BE2C (cell line): ENCODE results near the gene NADK.
A peak's percentile ranks its signal among the peaks of the same experiment; 100 is the strongest.

Experiments used
- DNase-seq: peaks from one replicate; pipeline ENCODE4 v3.0.0-alpha.2; 2020
- H3K27me3 ChIP-seq: fragments of 250-450 bp; sonication (Bioruptor Pico); 2 replicates; pipeline ENCODE4 v1.5.1; 2020; ENCODE audit warnings: mild to moderate bottlenecking
- H3K36me3 ChIP-seq: fragments of 250-450 bp; sonication (Bioruptor Pico); 2 replicates; pipeline ENCODE4 v1.5.1; 2020; ENCODE audit warnings: mild to moderate bottlenecking
- H3K4me1 ChIP-seq: fragments of 250-450 bp; sonication (Bioruptor Pico); 2 replicates; pipeline ENCODE4 v1.5.1; 2020
- H3K4me3 ChIP-seq: 2 replicates; pipeline ENCODE4 v1.5.1; 2011; ENCODE audit warnings: low read depth, low read length
- H3K9me3 ChIP-seq: fragments of 250-450 bp; sonication (Bioruptor Pico); 2 replicates; pipeline ENCODE4 v1.5.1; 2020
- CTCF ChIP-seq: IDR thresholded peaks from 2 replicates; pipeline ENCODE4 v1.5.1; 2012; ENCODE audit warnings: mild to moderate bottlenecking, low read depth, low read length

NADK gene

GRCh38 chr1:1817221-1817620 is 39.0 kb upstream of the NADK start:
- H3K27me3 ChIP-seq, result no peaks in the 10 kb centered on the region
- TF ChIP-seq CTCF, result 0 out of 2 replicates have a peak, but pooled peaks have one; percentile 1

GRCh38 chr1:1815606-1816281 is 37.5 kb upstream of the NADK start:
- Histone ChIP-seq H3K4me1 (no peaks in the 10 kb centered on the region), H3K36me3 (peaks cover 77% of the 10 kb centered on the region), H3K4me3 (no peak overlapping the region), H3K9me3 (no peaks in the 10 kb centered on the region), H3K27me3 (no peaks in the 10 kb centered on the region)
- DNase-seq, result no peak
- TF ChIP-seq CTCF, result no peak

More at GRCh38 chr1:1817221-1817620, 39.0 kb upstream of the NADK start:
- no peak for DNase-seq
- Histone ChIP-seq H3K36me3 (peaks cover 82% of the 10 kb centered on the region), H3K4me3 (no peak overlapping the region), H3K9me3 (no peaks in the 10 kb centered on the region), H3K4me1 (no peaks in the 10 kb centered on the region)

- DNase-seq, result no peak
- Histone ChIP-seq H3K4me1 (no peaks in the 10 kb centered on the region), H3K27me3 (no peaks in the 10 kb centered on the region), H3K9me3 (no peaks in the 10 kb centered on the region), H3K4me3 (no peak overlapping the region), H3K36me3 (peaks cover 78% of the 10 kb centered on the region)
- no peak for TF ChIP-seq CTCF
Observed at GRCh38 chr1:1809489-1809888, 31.2 kb upstream of the NADK start.

- no peak for TF ChIP-seq CTCF
- H3K27me3 ChIP-seq, result no peaks in the 10 kb centered on the region
- no peak for DNase-seq
- no peak overlapping the region for H3K4me3 ChIP-seq
- H3K36me3 ChIP-seq, result peaks cover 77% of the 10 kb centered on the region
- H3K9me3 ChIP-seq, result no peaks in the 10 kb centered on the region
- H3K4me1 ChIP-seq, result no peaks in the 10 kb centered on the region
Observed at GRCh38 chr1:1808206-1808605, 29.9 kb upstream of the NADK start.

GRCh38 chr1:1806890-1807289 is 28.6 kb upstream of the NADK start:
- DNase-seq, result no peak
- no peak for TF ChIP-seq CTCF
- Histone ChIP-seq H3K4me3 (no peak overlapping the region), H3K36me3 (peaks cover 77% of the 10 kb centered on the region), H3K27me3 (no peaks in the 10 kb centered on the region), H3K9me3 (no peaks in the 10 kb centered on the region), H3K4me1 (no peaks in the 10 kb centered on the region)

- peaks cover 84% of the 10 kb centered on the region for H3K36me3 ChIP-seq
- H3K4me1 ChIP-seq, result no peaks in the 10 kb centered on the region
- H3K27me3 ChIP-seq, result no peaks in the 10 kb centered on the region
- DNase-seq, result no peak
- no peak for TF ChIP-seq CTCF
- no peaks in the 10 kb centered on the region for H3K9me3 ChIP-seq
- H3K4me3 ChIP-seq, result no peak overlapping the region
Observed at GRCh38 chr1:1804301-1804700, 26.0 kb upstream of the NADK start.
